GM19238 (cell line): ENCODE measurements around the gene KCNN1.
A peak's percentile ranks its signal among the peaks of the same experiment; 100 is the strongest.
"Not testable (repeated sequence)": the region's sequence is repeated elsewhere in the genome, so short reads cannot be mapped to it uniquely, and the experiment has no call there.

ENCODE experiments used
- DNase-seq: peaks from one replicate; pipeline ENCODE4 v3.0.0; 2011; ENCODE audit warnings: low spot score; ENCODE audit not compliant: insufficient read length

The KCNN1 gene

GRCh38 chr19:18027151-18027550 is 60.2 kb downstream of the KCNN1 start:
- DNase-seq, result no peak

GRCh38 chr19:18029617-18030338 is 62.9 kb downstream of the KCNN1 start:
- DNase-seq, result no peak

- DNase-seq, result not testable (repeated sequence)
Observed at GRCh38 chr19:18031401-18031800, 64.5 kb downstream of the KCNN1 start.

- not testable (repeated sequence) for DNase-seq
Observed at GRCh38 chr19:18032102-18032501, 65.2 kb downstream of the KCNN1 start.

GRCh38 chr19:18041054-18041453 is 74.1 kb downstream of the KCNN1 start:
- no peak for DNase-seq

GRCh38 chr19:18043676-18044075 is 76.8 kb downstream of the KCNN1 start:
- no peak for DNase-seq

GRCh38 chr19:18044825-18045304 is 78.0 kb downstream of the KCNN1 start:
- DNase-seq, result peak; percentile 94

GRCh38 chr19:18045307-18046050 is 78.6 kb downstream of the KCNN1 start:
- DNase-seq, result no peak

- no peak for DNase-seq
Observed at GRCh38 chr19:18046059-18046718, 79.3 kb downstream of the KCNN1 start.

GRCh38 chr19:18049385-18049784 is 82.5 kb downstream of the KCNN1 start:
- DNase-seq, result no peak
